HepG2 (cell line): Measurements from ENCODE around the gene ZNF547. TPM values are rescaled to one million over a fixed set of nuclear protein-coding genes. Genes with fewer than 3 reads are reported as not detected.

Experiments
- AHR ChIP-seq: IDR thresholded peaks from 2 replicates; pipeline ENCODE4 v1.6.1; 2018; ENCODE audit warnings: missing genetic modification reagents, missing compliant biosample characterization
- CREB1 ChIP-seq, 2 experiments: fragments of 450-650 bp in 1 of 2; IDR thresholded peaks; 2 replicates each; pipeline ENCODE4 v1.6.1; 2016 to 2017; ENCODE audit warnings: control low read depth in 1 of 2, mild to moderate bottlenecking in 1 of 2, missing compliant biosample characterization in 1 of 2, missing genetic modification characterization in 1 of 2
- E2F1 ChIP-seq: sonication (generic); formaldehyde crosslinking; IDR thresholded peaks from 2 replicates; pipeline ENCODE4 v1.5.0; 2020; ENCODE audit warnings: missing genetic modification reagents
- GMEB1 ChIP-seq: sonication (generic); formaldehyde crosslinking; IDR thresholded peaks from 2 replicates; pipeline ENCODE4 v1.5.1; 2020; ENCODE audit warnings: missing genetic modification reagents, mild to moderate bottlenecking, borderline replicate concordance
- MZF1 ChIP-seq: sonication (generic); formaldehyde crosslinking; IDR thresholded peaks from 2 replicates; pipeline ENCODE4 v1.8.1; 2023; ENCODE audit warnings: mild to moderate bottlenecking, missing genetic modification reagents, borderline replicate concordance
- NFYB ChIP-seq: sonication (generic); formaldehyde crosslinking; IDR thresholded peaks from 2 replicates; pipeline ENCODE4 v1.4.0; 2020; ENCODE audit warnings: missing genetic modification reagents
- PAXIP1 ChIP-seq: sonication (generic); formaldehyde crosslinking; conservative IDR thresholded peaks from 2 replicates; pipeline ENCODE4 v1.4.0; 2020; ENCODE audit warnings: mild to moderate bottlenecking, missing genetic modification reagents, moderate library complexity
- SALL2 ChIP-seq: sonication (generic); formaldehyde crosslinking; IDR thresholded peaks from 2 replicates; pipeline ENCODE4 v1.8.1; 2023; ENCODE audit warnings: mild to moderate bottlenecking, missing genetic modification reagents, inconsistent platforms
- SOX6 ChIP-seq, 2 experiments: fragments of 450-650 bp in 1 of 2; sonication (generic) in 1 of 2; formaldehyde crosslinking in 1 of 2; IDR thresholded peaks; 2 replicates each; pipeline versions ENCODE4 v1.4.0 to v1.6.1; 2017 to 2020; ENCODE audit warnings: antibody characterized with exemption in 1 of 2, mild to moderate bottlenecking in 1 of 2, missing genetic modification reagents in 1 of 2
- XRCC5 ChIP-seq: fragments of 200-400 bp; formaldehyde crosslinking; optimal IDR thresholded peaks from 2 replicates; pipeline ENCODE3; 2017; ENCODE audit warnings: mild to moderate bottlenecking, low read length
- YEATS2 ChIP-seq: sonication (generic); formaldehyde crosslinking; IDR thresholded peaks from 2 replicates; pipeline ENCODE4 v1.4.0; 2020; ENCODE audit warnings: missing genetic modification reagents, borderline replicate concordance
- ZFP91 ChIP-seq: sonication (generic); formaldehyde crosslinking; IDR thresholded peaks from 2 replicates; pipeline ENCODE4 v1.9.0; 2022; ENCODE audit warnings: missing genetic modification reagents, mild to moderate bottlenecking, borderline replicate concordance
- ZNF660 ChIP-seq: sonication (generic); formaldehyde crosslinking; IDR thresholded peaks from 2 replicates; pipeline ENCODE4 v1.5.1; 2020; ENCODE audit warnings: mild to moderate bottlenecking, low read depth, missing genetic modification reagents, borderline replicate concordance
- ZNF687 ChIP-seq: sonication (generic); formaldehyde crosslinking; IDR thresholded peaks from 2 replicates; pipeline ENCODE4 v1.5.1; 2020; ENCODE audit warnings: mild to moderate bottlenecking, missing genetic modification reagents, moderate library complexity
- polyA plus RNA-seq, 8 experiments: library from polyadenylated mRNA; depleted of rRNA in 3 of 8; stranded (reverse) in 7 of 8; unstranded in 1 of 8; fragments of >200 nt; fragmentation: Illumina TruSeq in 4 of 8; extraction: Trizol in 4 of 8; gene quantifications; 2 replicates each; pipeline versions ENCODE4 v1.2.1 to v1.2.3, GENCODE V29; 2011 to 2016; ENCODE audit warnings: low read depth in 4 of 8, missing spikeins in 1 of 8, mixed read lengths in 1 of 8; ENCODE audit not compliant: insufficient read depth in 1 of 8
- total RNA-seq, 5 experiments: library from RNA; depleted of rRNA; stranded (reverse); fragments of >200 nt; fragmentation: Illumina TruSeq; extraction: Trizol; gene quantifications; 2 replicates each; pipeline ENCODE4 v1.2.3, GENCODE V29; 2016; ENCODE audit warnings: low read depth in 1 of 5

Gene ZNF547
- total and polyA plus RNA-seq, 2 of the 13 experiments (the other 11 are each of a cell fraction or from before 2014, with no cell fraction given), result 2.0 to 2.6 TPM

GRCh38 chr19:57350877-57351805, 12.2 kb upstream of the ZNF547 start, which contains the start of gene ZNF304 (continued):
- TF ChIP-seq YEATS2 (peak; percentile 90), ZFP91 (CRISPR knock-in tag) (peak; percentile 82), GMEB1 (CRISPR knock-in tag) (peak; percentile 94), XRCC5 (peak; percentile 70), E2F1 (no peak), SOX6 (IDR thresholded peaks at IDR 0.05) (no peak), SOX6 (CRISPR knock-in tag; IDR thresholded peaks at IDR 0.05) (peak; percentile 80), AHR (CRISPR knock-in tag) (no peak; the same call in 1 of the 2 replicates), ZNF660 (CRISPR knock-in tag) (no peak), ZNF687 (CRISPR knock-in tag) (peak; percentile 74), MZF1 (CRISPR knock-in tag) (no peak), SALL2 (CRISPR knock-in tag) (no peak), PAXIP1 (CRISPR knock-in tag) (peak; percentile 2; the same call in 1 of the 2 replicates), NFYB (CRISPR knock-in tag) (peak; percentile 90), CREB1 (IDR thresholded peaks at IDR 0.05) (peak; percentile 96), CREB1 (CRISPR knock-in tag; IDR thresholded peaks at IDR 0.05) (peak; percentile 99)
